Stromal cell of bone marrow (primary cell): ENCODE results near the gene CLSTN3.
"Not testable (repeated sequence)": the region's sequence is repeated elsewhere in the genome, so short reads cannot be mapped to it uniquely, and the experiment has no call there.

Experiments
- DNase-seq: peaks from one replicate; pipeline ENCODE4 v3.0.0-alpha.2; 2012; ENCODE audit warnings: low read depth

CLSTN3 gene

DNA sequence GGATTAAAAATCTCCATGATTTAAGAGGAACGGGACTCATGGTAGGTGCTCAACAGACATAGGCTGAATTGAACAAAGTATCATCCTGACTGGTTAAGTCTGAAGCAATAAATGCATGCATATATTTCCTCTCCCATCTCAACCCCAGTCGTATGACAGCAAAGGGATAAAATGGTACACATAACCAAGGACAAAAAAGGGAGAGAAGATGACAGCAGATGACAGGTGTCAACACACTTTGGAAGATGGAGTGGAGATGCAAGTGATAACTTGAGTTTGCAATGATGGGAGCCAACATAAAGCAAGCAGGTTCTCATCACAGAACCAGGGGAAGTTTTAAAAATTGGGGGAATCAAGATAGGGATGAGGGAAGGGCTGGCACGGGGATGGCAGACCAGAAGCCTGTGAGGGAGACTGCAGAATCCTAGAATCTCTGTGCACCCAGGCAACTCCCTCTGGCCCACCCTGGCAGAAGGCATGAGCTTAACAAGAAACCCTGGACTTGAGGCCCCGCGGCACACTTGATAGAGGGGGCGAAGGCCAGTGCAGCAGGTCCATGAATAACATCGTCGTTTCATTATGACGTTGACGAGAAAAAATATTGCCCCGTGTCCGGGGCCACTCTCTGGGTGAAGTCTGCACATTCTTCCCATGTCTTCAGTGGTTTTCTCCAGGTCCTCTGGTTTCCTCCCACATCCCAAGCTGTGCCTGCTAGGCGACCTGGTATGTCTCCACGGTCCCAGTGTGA, 26.2 kb upstream of the CLSTN3 start:
- no peak for DNase-seq

DNA sequence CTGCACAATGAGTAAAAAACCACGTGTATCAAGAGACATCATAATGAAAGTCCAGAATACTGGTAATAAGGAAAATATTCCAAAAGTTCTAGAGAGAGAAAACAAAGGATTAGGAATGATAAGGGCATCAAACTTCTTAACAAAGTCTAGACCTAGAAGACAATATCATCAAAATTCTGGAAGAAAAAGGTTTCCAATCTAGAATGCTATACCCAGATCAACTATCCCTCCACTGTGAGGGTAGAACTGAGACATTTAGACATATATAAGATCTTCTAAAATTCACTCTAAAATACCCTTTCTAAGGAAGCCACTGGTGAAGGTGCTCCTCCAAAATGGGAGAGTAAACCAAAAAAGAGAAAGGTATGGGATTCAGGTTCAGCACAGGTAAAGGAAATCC, 24.1 kb upstream of the CLSTN3 start:
- no peak for DNase-seq

DNA sequence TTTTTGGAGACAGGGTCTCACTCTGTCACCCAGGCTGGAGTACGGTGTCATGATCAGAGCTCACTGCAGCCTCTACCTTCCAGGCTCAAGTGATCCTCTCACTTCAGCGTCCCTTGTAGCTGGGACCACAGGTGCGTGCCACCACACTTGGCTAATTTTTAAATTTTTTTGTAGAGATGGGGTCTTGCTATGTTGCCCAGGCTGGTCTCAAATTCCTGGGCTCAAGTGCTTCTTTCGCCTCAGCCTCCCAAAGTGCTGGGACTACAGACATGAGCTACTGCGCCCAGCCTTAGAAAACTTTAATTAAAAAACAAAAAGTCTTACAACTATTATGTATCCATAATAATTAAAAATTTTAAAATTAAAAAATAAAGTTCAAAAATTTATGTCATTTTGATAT, 23.0 kb upstream of the CLSTN3 start:
- DNase-seq: not testable (repeated sequence)

DNA sequence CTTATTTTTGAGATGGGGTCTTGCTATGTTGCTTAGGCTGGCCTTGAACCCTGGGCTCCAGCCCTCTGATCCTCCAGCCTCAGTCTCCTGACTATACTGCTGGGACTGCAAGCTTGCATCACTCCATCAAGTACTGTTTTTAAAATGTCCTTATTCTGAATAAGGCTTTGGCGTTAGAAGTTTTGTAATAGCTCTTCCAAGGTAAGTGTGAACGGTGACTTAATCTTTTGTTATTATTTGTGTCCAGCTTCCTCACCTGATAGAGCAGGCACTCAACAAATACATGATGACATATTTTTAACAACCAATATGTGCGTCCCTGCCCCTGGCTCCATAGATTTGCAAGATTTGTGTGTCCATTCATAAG, 22.6 kb upstream of the CLSTN3 start:
- DNase-seq: no peak

DNA sequence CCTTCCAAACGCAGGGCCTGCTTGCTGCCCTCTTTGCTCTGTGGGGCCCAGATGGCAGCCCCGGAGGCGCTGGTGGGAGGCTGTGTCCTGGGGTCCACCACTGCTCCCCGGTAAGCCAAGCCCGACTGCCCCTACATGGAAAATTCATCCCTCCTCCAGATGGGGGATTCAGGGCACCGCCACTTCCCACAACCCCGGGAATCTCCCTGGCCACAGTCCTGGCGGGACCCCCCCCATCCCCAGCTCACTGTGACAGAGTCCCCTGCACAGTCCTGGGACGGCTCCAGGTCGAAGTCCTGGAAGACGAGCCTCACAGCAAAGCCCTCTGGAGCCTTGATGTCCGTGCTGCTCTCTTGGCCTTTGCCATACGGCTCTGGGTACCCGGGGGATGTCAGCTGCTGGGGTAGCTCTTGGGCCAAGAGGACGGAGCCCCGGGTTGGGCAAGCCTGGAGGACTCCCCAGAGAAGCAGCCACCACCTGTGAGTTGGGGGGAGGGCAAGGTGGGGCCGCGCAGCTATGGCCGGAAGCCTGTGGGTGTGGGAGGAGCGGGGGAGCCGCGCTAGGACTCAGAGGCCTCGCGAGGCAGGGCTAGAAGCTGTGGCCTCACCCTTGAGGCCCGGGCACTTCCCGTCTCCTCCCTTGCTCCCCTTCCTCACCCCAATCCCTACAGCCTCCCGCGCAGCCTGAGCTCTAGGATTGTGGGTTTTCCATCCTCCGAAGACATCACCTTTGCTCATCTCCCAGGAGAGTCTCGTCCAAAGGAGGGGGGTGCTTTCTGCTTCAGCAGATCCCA, 22.0 kb upstream of the CLSTN3 start:
- no peak for DNase-seq

DNA sequence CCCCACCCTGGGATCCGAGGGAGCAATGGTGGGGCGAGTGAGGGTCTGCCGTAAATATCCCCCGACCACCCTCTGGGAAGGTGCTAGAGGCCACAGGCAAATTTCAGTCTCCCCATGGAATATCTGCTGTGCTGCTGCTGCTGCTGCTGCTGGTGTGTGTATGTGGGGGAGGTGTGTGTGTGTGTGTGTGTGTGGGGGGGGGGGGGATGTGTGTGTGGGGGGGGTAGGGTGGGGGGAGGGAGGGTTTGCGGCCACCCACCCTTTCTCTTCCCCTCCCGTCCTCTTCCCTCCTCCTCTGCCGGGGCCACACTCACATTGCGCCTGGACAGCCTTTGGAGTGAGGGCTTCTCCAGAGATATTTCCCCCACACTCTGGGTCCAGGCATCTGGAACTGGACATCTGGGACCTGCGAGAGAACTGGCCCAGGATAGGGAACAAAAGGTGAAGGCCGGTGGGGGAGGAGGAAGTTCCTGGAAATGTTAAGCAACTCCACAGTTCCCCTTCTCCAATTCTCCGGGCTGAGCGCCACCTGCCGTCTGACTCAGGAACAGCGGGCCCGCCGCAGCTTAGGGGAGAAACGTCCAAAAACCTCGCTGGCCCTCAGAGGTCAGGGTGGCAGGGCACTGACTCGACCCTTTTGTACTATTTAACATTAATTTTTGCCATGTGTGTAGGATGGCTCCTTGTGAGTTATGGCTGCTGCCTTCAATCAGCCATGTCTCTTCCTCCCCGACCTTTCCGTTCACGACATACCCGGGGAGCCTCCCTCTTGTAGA, 21.2 kb upstream of the CLSTN3 start, which contains the start of gene C1RL:
C1RL (minus strand) TSS at position 419 of the 776 bp plus-strand sequence; CDS start at position 385, 34 bp downstream.
- peak; percentile 81 for DNase-seq

DNA sequence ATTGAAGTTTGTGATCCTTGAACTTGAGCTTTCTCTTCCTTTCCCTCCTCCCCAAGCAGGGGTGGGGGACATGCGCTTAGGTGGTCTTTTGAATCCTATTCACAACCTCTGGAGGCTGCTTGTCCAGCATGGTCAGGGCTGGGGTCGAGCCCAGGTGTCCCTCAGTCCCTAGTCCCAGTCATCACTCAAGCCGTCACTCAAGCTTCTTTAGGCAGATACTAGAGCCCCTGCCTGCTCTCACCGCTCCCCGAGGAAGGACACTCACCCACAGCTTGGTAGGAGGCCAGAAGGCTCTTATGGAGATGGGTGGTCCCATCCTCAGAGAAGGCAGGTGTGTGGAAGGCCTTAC, 20.6 kb upstream of the CLSTN3 start:
- DNase-seq: no peak

DNA sequence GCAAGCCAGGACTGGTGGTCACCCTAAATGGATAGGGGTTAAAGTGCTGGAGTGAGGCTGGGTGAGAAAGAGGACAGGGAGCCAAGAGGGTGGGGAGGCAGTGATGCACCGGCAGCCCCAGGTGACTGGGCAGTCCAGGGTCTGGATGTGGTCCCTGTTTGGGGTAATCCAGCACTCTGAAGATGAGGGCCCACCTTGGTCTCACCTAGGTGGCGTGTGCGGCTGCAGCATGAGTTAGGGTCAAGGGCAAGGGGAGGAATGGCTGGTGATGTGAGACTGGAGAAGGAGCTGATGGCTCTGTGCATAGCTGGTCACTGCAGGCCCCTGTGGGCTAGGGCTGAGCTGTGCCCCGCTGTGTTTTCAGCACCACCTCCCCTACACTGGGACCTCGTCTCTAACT, 19.5 kb upstream of the CLSTN3 start:
- no peak for DNase-seq

DNA sequence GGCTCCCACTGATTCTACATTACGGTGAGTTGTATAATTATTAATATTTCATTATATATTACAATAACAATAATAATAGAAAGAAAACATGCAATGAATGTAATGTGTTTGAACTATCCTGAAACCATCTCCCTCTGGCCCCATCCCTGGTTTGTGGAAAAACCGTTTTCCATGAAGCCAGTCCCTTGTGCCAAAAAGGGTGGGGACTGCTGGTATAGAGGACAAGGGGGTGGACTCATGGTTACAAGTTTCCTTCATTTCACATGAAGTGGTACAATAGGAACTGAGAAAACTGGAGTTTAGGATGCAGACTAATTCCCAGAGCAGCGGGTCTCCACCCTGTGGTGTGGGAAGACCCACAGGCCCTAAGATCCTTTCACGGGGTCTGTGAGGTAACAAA, 18.1 kb upstream of the CLSTN3 start:
- DNase-seq: no peak

DNA sequence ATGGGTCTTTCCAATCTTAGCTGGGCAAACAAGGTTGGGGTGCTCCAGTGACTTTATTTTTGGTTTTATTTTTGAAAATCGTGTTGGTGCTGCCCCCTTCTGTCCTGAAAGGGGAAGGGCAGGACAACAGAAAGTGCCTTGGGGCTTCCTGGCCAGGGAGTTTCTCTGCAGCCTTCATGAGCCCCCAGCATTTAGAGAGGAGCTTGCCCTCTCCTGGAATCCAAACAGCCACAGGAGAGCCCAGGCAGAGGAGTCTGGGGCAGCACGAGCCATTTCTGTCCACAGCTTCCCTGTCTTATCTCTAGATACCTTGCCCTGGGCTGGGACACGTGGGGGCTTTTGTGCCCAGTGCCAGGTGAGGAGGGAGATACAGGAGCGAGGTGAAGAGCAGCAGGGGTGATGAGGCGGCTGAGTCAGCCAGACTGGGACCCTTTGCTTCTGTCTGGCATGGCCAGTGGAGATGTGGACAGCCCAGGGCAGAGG, 16.7 kb upstream of the CLSTN3 start:
- no peak for DNase-seq

DNA sequence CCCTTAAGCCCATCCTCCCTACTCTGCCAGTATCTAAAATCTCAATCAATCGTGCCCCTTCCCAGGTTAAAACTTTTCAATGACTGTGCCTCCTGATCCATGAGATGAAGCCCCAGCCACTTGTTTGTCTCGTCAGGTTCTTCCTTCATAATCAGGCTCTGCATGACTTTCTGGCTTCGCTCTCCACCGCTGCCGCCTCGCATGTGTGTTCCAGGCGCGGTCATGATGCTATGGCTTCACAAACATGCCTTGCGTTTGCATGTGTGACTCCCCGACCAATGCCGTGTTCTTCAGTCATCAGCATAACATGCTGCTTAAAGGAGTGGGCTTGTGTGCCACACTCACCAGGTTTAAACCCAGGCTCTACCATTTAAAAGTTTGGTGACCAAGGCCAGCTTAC, 16.2 kb upstream of the CLSTN3 start:
- no peak for DNase-seq

DNA sequence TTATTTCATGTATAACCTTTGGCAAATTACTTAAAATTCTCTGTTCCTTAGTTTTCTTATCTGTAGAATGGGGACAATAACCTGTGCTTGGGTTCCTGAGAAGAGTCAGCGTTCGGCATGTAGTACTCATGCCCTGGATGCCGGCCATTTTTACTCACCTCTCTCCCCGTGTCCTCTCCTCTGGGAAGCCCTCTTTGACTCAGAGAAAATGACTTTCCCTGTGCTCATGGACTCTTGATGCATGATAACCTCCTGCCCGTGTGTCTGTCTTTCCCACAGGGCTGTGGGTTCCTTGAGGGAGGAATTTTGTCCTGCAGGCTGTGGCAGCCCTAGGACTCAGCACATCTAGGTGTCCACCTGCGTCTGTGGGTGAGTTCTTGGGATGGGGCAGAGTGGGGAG, 15.3 kb upstream of the CLSTN3 start:
- no peak for DNase-seq

DNA sequence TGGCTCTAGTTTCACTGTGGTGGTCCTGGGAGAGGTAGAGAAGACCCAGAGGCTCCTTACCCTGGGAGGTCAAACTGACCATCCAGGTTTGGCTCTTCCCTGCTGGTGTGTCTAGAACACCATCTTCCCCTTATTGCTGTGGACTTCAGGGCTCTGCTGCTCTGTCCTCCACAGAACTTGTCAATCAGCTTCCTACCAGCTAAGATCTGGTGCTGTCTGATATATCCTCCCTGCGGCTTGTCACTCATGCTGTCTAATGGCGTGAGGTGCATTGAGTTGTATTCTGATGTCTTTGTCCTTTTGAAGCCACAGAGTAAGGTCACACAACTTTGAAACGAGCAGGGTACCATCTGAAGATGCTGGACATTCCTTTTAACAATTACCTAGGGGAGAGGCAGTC, 14.0 kb upstream of the CLSTN3 start:
- no peak for DNase-seq

DNA sequence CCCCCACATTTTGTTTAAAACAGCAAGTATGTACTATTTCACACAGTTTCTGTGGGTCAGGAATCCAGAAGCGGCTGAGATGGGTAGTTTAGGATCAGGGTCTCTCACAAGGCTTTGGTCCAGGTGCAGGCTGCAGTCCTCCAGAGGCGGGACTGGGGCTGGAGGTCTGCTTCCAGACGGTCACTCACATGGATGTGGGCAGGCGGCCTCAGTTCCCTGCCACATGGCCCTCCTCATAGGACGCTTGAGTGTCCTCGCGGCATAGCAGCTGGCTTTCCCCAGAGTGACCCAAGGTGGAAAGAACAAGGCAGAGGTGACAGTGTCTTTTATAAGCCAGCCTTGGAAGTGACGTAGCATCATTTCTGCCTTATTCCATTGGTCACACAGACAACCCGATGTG, 13.3 kb upstream of the CLSTN3 start:
- no peak for DNase-seq

DNA sequence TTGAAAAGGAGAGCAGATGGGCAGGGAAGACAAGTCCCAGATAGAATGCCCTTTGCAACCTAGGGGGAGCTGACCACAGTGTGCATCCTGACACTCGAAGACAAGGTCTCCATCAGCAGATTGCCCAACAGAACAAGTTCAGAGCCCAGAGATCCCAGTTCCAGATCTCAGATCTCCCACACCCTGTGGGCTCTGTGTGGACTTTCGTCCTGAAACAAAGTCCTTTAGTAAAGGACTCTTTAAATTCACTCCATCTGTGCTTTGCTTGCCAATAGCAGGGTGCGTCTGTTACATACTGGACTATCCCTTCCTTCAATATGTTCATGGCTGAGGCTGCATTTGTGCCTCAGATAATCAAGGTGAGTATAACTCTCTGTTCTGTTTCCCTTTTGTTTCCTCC, 12.5 kb upstream of the CLSTN3 start:
- DNase-seq: no peak

DNA sequence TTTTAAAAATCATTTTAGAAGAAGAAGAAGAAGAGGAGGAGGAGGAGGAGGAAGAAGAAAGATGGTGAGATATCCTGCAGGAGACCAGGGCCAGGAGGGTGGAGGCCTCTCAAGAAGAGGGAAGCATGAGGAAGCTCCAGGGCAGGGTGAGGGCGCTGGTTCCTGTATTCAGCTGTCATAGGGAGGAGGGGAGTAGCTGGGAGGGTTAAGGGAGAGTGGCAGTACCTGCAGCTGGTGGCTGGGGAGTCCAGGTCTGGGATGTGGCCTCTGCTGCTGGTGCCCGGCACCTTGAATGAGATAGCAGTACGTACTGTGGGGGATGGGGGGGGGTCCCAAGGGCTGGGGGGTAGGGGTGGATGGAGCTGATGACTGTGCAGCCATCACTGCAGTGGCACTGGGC, 11.3 kb upstream of the CLSTN3 start:
- DNase-seq: no peak

DNA sequence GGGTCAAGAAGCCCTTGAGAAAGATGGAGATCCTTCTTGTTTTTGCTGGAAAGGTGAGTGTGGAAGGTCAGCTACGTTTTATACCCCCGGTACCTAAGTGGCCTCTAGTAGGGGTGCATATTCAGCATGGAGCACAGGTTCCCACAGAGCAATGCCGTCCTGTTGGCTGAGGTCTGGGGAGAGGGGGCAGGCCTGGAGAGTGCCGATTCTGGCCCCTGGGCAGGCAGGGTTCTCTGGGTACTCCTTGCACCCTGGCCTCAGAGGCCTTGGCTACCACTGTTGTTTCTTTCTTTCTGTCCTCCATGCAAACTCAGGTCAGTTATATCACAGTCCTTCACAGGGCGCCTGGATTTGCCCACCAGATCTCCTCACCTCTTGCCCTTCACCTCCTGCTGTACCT, 10.0 kb upstream of the CLSTN3 start:
- no peak for DNase-seq

DNA sequence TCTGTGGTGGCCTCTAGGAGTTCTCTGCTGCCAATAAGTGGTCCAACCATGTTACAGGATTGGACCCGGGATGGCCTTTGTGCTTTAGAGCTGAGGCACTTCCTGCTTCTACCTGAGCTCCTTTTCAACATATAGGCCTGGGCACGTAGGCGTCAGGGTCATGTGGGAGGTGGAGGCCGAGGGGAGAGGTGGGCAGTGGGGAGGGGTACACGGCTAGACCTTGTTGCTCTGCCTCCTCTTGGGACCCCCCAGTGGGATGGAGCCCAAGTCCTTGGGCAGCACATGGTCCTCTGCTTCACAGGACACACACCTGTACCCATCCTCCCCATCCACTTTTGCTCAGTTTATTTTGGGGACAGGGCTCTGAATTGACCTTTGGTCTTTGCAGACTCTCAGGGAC, 8.8 kb upstream of the CLSTN3 start:
- no peak for DNase-seq

DNA sequence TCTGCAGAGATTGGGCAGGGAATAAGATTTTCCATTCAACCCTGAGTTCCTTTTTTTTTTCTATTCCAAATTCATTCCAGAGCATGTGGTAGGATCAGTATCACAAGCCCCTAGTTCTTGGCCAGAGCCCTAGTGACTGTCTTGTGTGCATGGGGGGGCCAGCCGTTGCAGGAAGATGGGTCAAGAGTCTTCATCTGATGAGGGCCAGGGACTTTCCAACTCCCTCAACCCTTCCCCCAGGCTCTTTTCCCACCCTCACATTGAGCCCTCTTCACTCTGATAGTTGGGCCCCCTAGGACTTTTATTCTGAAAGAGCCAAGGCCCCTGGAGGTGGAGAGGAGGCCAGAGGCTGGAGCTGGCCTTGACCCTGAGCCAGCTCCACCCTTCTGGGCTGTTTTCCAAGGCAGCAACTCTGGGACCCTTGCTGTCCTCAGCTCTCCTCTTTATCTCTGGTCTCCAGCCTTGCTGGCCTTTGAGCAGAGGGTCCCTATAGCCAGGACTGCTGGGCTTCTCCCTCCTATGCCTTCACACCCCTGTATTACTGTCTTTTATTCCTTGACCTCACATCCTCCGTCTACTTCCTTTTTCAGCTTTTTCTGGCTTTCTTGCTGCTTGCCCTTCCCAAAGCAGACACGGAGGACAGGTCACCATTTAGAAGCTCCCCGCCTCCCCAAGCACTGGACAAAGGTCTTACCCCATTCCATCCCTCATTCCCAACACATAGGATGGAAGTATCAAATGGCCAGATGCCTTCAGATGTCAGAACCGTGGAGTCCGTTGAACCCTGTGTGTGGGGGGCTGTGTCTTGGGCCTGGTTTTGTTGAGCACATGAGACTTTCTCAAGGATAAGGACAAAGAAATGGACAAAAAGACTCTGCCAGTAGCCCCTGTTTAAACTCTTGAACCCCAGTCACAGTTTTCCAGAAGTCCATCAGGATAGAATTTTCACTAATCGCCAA, 7.1 kb upstream of the CLSTN3 start:
- DNase-seq: no peak

DNA sequence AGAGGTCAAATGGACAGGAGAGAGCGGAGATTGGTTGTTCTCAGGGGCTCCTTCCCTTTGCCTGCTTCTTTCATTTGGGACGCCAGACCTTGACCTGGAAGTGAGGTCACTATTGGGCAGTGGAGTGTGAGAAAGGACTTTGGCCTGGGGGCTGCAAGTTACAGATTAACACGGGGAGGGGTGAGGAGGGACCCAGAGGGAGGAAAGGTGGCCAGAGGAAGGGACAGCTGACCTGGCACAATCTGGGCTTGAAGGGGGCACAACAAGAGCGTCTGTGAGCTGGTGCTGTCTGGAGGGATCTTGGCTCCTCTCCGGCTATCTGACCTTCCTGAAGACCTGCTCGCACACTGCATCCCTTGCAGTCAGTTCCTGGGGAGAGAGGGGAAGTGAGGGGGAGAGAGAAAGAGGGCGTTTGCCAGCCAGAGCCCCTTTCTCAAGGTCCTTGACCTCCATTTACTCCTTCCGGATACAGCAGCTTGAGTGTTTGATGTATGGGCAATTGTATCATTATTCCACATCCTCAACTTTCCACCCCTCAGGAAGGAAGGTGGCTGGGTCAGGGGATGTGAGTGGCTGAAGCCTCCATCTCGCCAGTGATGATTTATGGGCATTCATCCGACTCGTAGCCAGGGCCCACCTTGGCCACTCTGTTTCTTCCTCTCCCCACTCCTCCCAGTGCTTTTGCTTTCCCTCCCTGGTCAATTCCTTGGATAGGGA, 6.2 kb upstream of the CLSTN3 start:
- no peak for DNase-seq

DNA sequence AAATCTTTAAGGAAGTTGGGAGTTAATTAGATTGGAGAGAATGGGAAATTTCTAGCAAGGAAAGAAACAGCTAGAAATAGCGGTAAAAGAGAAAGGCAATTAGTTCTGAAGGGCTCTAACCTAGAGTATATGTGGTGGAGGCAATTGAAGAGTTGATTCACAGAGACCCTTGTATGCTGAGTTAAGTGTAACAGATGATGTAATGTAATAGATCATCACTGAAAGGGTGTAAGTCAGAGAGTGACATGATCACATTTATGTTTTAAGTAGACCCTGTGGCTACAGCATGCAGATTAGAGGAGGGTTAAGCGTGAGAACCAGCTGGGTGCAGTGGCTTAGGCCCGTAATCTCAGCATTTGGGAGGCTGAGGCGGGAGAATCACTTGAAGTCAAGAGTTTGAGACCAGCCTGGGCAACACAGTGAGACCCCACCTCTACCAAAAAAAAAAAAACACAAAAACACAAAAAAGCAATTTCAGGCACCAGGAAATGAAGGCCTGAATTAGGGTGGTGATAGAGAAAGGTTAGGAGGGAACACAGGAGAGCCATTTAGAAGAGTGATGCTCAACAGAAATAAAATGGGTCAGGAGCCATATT, 4.4 kb upstream of the CLSTN3 start:
- DNase-seq: no peak
